RWPE1 (cell line): ENCODE data around the gene LRRC41.

Experiments
- CTCF ChIA-PET: fragments of 350-600 bp; sonication (Branson Sonifier 250); formaldehyde crosslinking; extraction: SDS; loops from one replicate; lab custom pipeline; 2021; lab: Yijun Ruan, JAX
- POLR2A ChIA-PET: fragments of 400-600 bp; formaldehyde crosslinking; extraction: SDS; loops from one replicate; lab custom pipeline; 2020; ENCODE audit warnings: antibody characterized with exemption; ENCODE audit not compliant: low non-redundant PET; lab: Yijun Ruan, JAX
- DNase-seq: peaks from one replicate; pipeline ENCODE4 v3.0.0; 2012; ENCODE audit warnings: low spot score
- H3K27ac ChIP-seq: fragments of 450-650 bp; 2 replicates; pipeline ENCODE4 v1.5.1; 2017
- TF ChIP-seq, protein P1 (sequence below): fragments of 450-650 bp; conservative IDR thresholded peaks from 2 replicates; pipeline ENCODE4 v1.5.1; 2017; ENCODE audit warnings: low read depth, mild to moderate bottlenecking

Gene LRRC41

DNA sequence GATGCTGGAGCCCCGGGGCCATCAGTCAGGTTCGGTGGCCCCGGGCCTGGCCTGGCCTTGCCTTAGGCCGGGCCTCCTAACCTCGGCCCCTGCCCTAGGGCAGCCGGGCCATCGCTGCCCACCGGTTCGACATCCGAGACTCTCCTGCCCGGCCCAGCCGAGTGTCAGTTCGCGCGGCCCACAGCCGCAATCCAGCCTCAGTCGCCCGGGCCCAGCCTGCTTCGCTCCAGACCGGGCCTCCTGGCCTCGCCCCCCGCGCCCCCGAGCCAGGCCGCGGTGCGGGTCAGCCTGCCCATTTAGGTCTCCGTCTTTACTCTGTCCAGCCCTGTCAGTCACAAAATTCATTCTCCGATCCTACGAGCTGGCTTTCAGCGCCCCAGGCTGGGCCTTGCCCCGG lies 777 bp downstream of the LRRC41 start:
- H3K27ac ChIP-seq, result peak overlapping the region; percentile 89
- DNase-seq, result no peak
- TF ChIP-seq, protein P1, sequence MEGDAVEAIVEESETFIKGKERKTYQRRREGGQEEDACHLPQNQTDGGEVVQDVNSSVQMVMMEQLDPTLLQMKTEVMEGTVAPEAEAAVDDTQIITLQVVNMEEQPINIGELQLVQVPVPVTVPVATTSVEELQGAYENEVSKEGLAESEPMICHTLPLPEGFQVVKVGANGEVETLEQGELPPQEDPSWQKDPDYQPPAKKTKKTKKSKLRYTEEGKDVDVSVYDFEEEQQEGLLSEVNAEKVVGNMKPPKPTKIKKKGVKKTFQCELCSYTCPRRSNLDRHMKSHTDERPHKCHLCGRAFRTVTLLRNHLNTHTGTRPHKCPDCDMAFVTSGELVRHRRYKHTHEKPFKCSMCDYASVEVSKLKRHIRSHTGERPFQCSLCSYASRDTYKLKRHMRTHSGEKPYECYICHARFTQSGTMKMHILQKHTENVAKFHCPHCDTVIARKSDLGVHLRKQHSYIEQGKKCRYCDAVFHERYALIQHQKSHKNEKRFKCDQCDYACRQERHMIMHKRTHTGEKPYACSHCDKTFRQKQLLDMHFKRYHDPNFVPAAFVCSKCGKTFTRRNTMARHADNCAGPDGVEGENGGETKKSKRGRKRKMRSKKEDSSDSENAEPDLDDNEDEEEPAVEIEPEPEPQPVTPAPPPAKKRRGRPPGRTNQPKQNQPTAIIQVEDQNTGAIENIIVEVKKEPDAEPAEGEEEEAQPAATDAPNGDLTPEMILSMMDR, result no peak
- ChIA-PET CTCF (interaction anchor here (0.8 to 2.0 kb wide), 3 partner anchors 38 to 228 kb away, joined by 4 to 8 read pairs (median 5); partner anchors contain the start of gene NSUN4), POLR2A (interaction anchor here (0.6 kb wide), 1 partner anchor 21 kb away, joined by 4 read pairs; no protein-coding TSS in a partner anchor)

DNA sequence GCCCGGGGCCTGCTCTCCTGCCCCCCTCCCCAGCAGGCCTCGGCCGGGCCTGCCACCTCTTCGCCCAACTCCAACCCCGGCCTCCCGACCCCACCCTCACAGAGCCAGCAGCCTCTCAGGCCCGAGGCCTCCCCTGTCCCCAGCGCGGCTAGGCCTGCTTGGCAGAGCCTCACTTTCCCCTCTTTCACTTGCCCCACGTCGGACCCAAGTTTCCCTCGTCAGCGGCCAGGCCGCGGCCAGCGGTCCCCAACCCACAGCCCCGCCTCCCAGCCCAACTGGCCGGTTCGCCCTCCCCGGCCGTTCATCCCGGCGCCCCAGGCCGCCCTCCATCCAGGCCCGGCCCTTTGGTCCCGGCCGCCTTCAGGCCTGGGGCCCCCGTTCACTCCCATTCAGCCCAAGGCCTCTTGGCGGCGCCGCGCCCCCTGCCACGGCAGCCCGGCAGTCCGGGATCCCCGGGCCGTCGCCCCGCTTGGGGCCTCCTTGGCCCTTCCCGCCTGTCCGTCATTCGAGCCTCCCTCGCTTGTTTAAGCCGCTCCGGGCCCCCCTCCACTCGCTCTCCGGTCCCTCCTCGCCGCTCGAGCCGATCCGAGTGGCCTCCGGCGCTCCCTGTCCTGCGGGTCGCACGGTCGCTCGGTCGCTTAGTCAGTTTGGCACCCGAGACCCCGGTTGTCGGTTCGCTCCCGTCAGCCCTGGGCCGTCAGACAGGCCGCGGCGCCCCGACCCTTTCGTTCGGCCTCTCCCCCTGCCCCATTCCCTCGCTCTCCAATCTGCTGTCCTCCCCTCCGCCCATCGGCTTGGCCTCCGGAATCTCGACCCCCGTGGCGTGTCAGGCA lies 1.4 kb downstream of the LRRC41 start:
- peak; percentile 51 for DNase-seq
- TF ChIP-seq, protein P1, result no peak
- ChIA-PET CTCF (no interaction called here), POLR2A (interaction anchor here (0.6 kb wide), 1 partner anchor 20 kb away, joined by 4 read pairs; no protein-coding TSS in a partner anchor)
- peak overlapping the region; percentile 89 for H3K27ac ChIP-seq

DNA sequence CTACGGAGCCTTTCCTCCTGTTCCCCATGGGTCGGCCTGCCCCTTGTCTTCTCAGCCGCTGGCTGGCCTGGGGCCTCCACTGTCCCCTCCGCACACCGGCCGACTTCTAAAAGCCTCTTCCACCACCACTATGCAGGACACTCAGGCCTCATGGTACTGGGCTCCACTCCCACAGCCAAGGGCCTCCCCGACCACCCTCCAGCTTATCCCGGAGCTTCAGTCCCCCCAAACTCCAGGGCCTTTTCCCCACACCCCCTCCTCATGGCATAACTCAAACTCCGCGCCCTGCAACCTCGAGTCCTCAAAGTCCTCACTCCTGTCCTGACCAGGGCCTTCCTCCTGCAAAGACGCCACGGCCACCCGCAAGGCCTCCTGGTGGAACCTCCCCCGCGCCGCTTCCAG lies 2.0 kb downstream of the LRRC41 start:
- ChIA-PET POLR2A (no interaction called here), CTCF (interaction anchor here (0.6 kb wide), 1 partner anchor 166 kb away, joined by 3 read pairs; no protein-coding TSS in a partner anchor)
- DNase-seq, result no peak
- peak overlapping the region; percentile 89 for H3K27ac ChIP-seq
- TF ChIP-seq, protein P1, result no peak

DNA sequence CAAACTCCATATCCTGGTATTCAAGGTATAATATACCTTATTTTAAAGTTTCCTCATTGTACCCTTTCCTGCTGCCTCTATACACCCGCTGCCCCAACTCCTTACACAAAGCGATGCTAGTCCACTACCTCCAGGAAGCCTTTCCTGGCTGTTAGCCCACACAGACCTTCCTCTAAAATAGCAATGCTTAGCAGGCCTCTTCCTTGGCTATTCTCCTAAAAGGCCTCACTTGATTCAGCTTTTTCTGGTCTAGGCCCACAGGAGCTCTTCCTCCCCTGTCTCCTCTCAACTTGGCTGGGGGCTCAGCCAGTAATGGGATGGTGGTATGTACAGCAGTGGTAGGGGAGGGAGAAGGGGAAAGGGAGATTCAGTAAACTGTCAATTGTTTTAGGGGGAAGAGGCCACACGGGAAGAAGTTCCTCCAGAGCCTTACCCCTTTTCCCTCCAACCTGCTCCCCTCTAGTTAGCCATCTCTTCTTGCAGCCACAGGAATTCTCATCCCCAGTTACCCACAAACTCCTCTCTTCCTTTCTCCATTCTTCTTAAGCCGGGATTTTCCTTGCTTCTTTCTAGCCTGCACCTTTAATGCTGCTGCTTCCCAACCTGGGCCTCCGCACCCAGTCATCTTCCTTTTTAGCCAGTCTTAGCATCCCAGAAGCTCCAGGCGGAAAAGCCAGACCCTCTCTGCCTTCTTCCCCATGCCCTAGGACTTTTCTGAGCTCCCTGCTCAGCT lies 2.6 kb downstream of the LRRC41 start:
- no peak for DNase-seq
- ChIA-PET POLR2A (no interaction called here), CTCF (interaction anchor here (0.6 kb wide), 1 partner anchor 165 kb away, joined by 3 read pairs; no protein-coding TSS in a partner anchor)
- TF ChIP-seq, protein P1, result no peak
- peak overlapping the region; percentile 89 for H3K27ac ChIP-seq

DNA sequence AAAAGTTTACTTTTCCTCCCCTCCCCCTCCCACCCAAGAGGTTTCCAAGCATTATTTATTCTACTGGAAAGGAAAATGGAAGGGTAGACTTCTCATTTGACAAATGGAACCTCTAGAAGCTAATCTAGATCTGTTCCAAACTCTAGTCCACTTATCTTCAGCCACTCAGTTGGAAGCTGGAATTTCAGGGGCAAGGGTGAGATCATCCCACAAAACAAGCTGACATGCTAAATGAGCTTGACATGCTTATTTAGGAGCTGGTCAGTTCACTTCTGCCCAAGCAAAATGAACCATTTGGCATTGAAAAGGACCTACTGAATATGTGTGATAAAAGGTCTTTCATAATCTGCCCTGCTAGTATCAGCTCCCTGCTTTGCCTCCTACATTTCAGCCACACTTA lies 5.0 kb downstream of the LRRC41 start:
- TF ChIP-seq, protein P1, result no peak
- ChIA-PET POLR2A (no interaction called here), CTCF (interaction anchor here (0.6 to 1.0 kb wide), 2 partner anchors 53 to 308 kb away, joined by 3 to 5 read pairs; no protein-coding TSS in a partner anchor)

DNA sequence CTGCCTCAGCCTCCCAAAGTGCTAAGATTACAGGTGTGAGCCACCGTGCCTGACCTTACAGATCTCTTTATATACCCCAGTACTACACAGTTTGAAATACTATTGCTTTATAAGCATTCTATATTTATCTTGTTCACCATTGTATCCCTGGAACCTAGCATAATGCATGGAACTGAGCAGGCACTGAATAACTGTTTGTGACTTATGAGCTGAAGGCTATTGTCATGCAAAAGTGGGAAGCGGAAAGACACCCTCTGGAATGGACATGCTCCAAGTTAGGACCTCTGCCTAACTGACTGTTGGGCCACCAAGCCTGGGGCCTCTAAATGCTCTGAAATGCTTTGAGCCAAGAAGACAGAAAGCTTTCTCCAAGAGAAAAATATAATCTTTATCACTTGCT lies 8.1 kb downstream of the LRRC41 start:
- CTCF ChIA-PET, result interaction anchor here (0.6 kb wide), 1 partner anchor 39 kb away, joined by 4 read pairs; no protein-coding TSS in a partner anchor
- POLR2A ChIA-PET, result no interaction called here
- TF ChIP-seq, protein P1, result no peak
- no peak overlapping the region for H3K27ac ChIP-seq
- no peak for DNase-seq

More for the DNA sequence above, 5.0 kb downstream of the LRRC41 start:
- no peak overlapping the region for H3K27ac ChIP-seq
- no peak for DNase-seq
